HG03354 (cell line): ENCODE data around the gene FNDC3B.

ENCODE experiments used
- ATAC-seq: cut with Tn5 transposase; IDR thresholded peaks from one replicate; pipeline ENCODE4 v1.9.1; 2021; ENCODE audit warnings: mild to moderate bottlenecking; ENCODE audit not compliant: unreplicated experiment, poor library complexity, severe bottlenecking

Gene FNDC3B

GRCh38 chr3:172142864-172143451 is 103.6 kb downstream of the FNDC3B start:
- peak; percentile 1 for ATAC-seq

DNA sequence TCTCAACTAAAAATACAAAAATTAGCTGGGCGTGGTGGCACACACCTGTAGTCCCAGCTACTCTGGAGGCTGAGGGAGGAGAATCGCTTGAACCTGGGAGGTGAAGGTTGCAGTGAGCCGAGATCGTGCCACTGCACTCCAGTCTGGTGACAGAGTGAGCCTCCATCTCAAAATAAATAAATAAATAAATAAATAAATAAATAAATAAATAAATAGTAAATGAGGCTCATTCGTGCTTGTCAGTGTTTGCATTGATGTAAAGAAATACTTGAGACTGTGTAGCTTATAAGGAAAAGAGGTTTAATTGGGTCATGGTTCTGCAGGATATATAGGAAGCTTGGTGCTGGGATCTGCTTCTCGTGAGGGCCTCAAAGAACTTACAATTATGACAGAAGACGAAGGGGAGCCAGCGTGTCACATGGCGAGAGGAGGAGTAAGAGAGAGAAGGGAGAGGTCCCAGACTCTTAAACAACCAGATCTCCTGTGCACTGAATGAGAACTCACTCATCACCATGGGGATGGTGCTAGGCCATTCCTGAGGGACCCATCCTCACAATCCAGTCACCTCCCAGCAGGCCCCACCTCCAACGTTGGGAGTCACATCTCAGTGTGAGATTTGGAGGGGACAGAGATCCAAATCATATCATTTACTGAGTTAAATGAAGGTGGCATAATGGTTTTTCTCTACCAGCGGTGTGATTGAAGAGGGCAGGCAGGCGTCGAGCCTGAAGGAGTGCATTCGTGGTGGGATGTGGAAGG is 104.5 kb downstream of the FNDC3B start:
- ATAC-seq = no peak

DNA sequence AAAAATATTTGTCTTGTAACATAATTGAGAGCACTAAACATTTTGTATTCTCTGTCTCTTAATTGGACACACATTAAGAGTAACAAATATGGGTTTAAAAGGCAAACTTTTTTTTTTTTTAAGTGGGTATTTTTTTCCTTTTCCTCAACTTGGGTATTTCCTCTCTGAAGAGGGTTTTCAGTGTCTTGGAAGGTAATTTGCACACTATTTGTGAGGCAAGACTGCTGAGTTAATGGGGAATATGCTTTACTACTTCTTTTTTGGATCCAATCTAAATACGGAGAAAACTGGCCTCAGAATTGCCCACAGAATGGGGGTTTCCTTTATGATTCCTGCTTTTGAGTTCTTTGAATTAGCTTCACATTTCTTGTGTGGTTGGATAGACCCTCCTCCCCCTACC is 105.2 kb downstream of the FNDC3B start:
- ATAC-seq = no peak

DNA sequence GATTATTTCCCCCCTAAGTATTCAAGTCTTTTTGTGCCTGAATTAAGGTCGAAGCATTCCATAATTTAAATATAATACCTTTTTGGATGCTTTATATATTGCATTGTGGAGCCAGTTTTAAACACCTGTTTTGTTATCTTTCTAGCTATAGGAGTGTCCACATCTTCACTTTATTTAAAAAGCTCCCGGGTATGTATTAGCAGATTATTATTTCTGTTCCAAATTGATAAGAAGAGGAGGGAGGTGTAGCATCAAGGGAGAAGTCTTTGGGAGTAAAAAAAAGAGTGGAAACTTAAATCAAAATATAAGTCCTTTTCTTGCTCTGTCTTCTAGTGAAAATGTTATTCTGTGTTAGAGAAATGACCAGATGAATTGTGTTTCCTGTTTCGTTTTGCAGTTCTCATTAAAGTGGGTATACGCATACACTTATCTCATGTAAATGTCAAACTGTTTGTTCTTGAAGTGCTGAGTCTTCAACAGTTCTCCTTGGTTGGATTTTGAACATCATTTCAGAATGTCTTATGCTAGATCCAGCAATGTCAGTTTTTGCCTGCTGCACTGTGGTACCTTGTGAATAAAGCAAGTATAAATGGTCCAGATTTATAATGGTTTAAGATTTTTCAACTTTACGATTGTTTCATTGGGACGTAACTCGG is 105.8 kb downstream of the FNDC3B start:
- ATAC-seq = peak; percentile 27

GRCh38 chr3:172146349-172146748 is 107.0 kb downstream of the FNDC3B start:
- ATAC-seq = no peak

- ATAC-seq = no peak
Observed at GRCh38 chr3:172147113-172147818, 107.9 kb downstream of the FNDC3B start.

- ATAC-seq = no peak
Observed at GRCh38 chr3:172148241-172148640, 108.9 kb downstream of the FNDC3B start.

DNA sequence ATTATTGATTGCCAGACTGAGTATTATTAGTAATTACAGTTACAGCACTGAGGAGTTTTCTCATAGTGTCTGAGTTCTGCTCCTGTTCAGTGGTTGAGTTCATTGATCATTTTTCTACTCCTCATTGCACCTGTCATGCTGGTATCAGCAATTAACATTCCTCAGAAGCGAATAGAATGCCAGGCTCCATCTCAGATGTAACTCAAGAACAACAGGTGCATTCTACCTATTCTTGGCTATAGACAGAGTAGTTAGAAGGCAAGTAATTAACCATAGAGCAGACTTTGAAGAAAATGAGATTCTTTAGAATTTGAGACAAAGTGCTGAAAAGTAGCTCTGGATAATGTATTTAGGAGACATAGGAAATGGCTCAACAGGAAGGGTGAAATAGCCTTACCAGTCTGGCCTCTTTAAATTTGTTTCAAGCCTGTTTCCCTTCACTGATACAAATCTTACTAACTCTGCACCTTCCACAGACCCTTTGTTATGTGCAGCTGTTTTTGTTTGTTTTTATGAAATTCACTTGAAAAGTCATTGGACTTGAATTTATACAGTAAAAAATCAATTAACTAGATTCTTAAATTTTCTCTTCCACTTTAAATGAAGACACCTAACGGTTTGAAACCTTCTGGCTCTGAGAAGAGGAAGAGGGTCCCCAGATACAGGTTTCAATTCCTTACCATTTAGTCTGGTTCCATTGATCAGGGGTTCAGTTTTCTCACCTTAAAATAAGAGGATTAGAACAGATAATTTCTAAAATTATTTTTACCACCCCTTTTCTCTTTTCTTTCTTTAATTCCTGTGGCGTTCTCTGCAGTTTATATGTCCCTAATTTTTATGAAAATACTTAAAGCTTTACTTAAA is 109.6 kb downstream of the FNDC3B start:
- ATAC-seq = no peak

GRCh38 chr3:172150268-172150667 is 110.9 kb downstream of the FNDC3B start:
- no peak for ATAC-seq

- no peak for ATAC-seq
Observed at GRCh38 chr3:172150913-172151650, 111.7 kb downstream of the FNDC3B start.

- ATAC-seq = no peak
Observed at GRCh38 chr3:172151651-172152649, 112.6 kb downstream of the FNDC3B start.

- no peak for ATAC-seq
Observed at GRCh38 chr3:172152874-172153273, 113.5 kb downstream of the FNDC3B start.

DNA sequence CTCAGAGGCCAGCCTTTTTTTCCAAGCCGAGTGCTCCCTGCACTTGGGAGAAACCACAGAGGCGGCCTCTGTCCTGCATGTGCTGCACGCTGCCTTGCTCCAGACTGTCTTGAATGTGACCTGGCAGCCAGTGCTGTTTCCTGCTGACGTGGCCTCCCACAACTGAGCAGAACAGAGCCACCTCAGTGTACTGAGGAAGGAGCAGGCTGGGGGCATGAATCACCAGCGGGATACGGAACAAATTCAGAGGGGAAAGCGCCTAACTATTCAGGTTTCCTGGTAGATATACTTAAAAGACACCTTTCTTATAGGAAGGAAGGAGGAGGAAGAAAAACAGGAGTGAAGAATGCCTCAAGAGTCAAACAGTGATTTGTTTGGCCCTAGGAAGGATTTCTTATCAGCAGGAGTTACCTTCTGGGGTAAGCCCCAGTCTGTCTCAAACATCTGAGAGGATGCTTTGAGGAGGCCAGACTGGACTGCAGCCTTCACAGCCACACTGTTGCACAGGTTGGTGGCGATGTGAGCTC is 114.0 kb downstream of the FNDC3B start:
- ATAC-seq = peak; percentile 66

GRCh38 chr3:172154768-172155664 is 115.6 kb downstream of the FNDC3B start:
- ATAC-seq = peak; percentile 75

- ATAC-seq = no peak
Observed at GRCh38 chr3:172155897-172156585, 116.7 kb downstream of the FNDC3B start.

GRCh38 chr3:172156586-172156955 is 117.2 kb downstream of the FNDC3B start:
- ATAC-seq = no peak
